Esophagus muscularis mucosa (tissue), 4 donors: Measurements from ENCODE around the gene ATIC. TPM values are rescaled to one million over a fixed set of nuclear protein-coding genes. Genes with fewer than 3 reads are reported as not detected.

Source experiments
- DNase-seq: peaks from one replicate; pipeline ENCODE4 v3.0.0-alpha.2; 2017; ENCODE audit errors: extremely low spot score
- H3K27ac ChIP-seq, 4 donors: fragments of 200-600 bp; sonication (generic); replicated peaks in 1 of 4; 1 replicate in 3 of 4; 2 replicates in 1 of 4; pipeline ENCODE4 v1.5.1; 2016 to 2019; ENCODE audit warnings: mild to moderate bottlenecking in 1 of 4
- H3K27me3 ChIP-seq, 4 donors: fragments of 200-600 bp; sonication (generic); one replicate each; pipeline versions ENCODE4 v1.5.1 to v1.6.0; 2016 to 2019
- H3K36me3 ChIP-seq, 4 donors: fragments of 200-600 bp; sonication (generic); one replicate each; pipeline ENCODE4 v1.5.1; 2016 to 2019
- H3K4me1 ChIP-seq, 4 donors: fragments of 200-600 bp; sonication (generic); one replicate each; pipeline ENCODE4 v1.5.1; 2016 to 2019
- H3K4me3 ChIP-seq, 4 donors: fragments of 200-600 bp; sonication (generic); 1 replicate in 2 of 4; 2 replicates in 2 of 4; pipeline ENCODE4 v1.5.1; 2016 to 2019; ENCODE audit warnings: mild to moderate bottlenecking in 4 of 4, moderate library complexity in 1 of 4
- H3K9me3 ChIP-seq, 4 donors: fragments of 200-600 bp; sonication (generic); 1 replicate in 3 of 4; 2 replicates in 1 of 4; pipeline ENCODE4 v1.5.1; 2016 to 2019
- EP300 ChIP-seq: sonication (generic); formaldehyde crosslinking; IDR thresholded peaks from one replicate; pipeline ENCODE4 v1.6.1; 2017; ENCODE audit warnings: antibody characterized with exemption
- POLR2A ChIP-seq: fragments of 450-650 bp; IDR thresholded peaks from one replicate; pipeline ENCODE4 v1.6.1; 2017; ENCODE audit warnings: antibody characterized with exemption, moderate library complexity, mild to moderate bottlenecking, low read depth
- POLR2AphosphoS5 ChIP-seq, 2 donors: sonication (generic); formaldehyde crosslinking; IDR thresholded peaks; one replicate each; pipeline ENCODE4 v1.6.1; 2017; ENCODE audit warnings: antibody characterized with exemption in 2 of 2
- WGBS: methylation state at CpG from one replicate; pipeline ENCODE4 v1.1.5; 2018; 5-methylcytosine and 5-hydroxymethylcytosine counted together
- intact Hi-C: fragments of 100-400 bp; cut with DNase I; formaldehyde crosslinking; loops from one replicate; pipeline ENCODE4 v1.15.1; 2023
- total RNA-seq, 4 donors: library from RNA; depleted of rRNA; stranded (reverse); fragments of >200 nt; gene quantifications; one replicate each; pipeline versions ENCODE4 v1.1.0 to v1.2.1, GENCODE V29; 2016
- TF ChIP-seq, protein P1 (sequence below), 3 experiments: fragments of 200-600 bp in 2 of 3; fragments of 450-650 bp in 1 of 3; sonication (generic) in 2 of 3; IDR thresholded peaks; one replicate each; pipeline ENCODE4 v1.5.1; 2017 to 2019; ENCODE audit warnings: antibody characterized with exemption in 3 of 3, mild to moderate bottlenecking in 2 of 3, moderate library complexity in 1 of 3

ATIC gene
- total RNA-seq, 4 donors from 2014 or later = 29.1 to 50.8 (median 34.4) TPM

DNA sequence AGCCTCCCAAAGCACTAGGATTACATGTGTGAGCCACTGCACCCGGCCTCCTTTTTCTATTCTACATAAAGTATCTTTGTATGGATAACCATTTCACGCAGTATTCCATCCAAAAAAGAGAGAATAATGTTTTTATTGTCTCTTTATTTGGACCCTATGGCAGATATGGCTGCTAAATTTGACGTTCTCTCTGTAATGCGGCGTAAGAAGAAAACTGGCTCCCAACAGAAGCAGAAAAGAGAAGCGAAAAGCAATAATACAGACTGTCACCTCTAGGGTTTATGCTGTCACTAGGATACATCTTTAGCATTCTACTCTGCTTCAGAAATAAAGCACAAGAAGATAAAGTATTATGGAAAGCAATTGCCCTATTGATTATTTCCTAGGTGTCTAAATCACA lies 68.1 kb downstream of the ATIC start:
- TF ChIP-seq POLR2A (no peak), EP300 (no peak), POLR2AphosphoS5 (IDR thresholded peaks at IDR 0.05) (no peak)
- TF ChIP-seq, protein P1, sequence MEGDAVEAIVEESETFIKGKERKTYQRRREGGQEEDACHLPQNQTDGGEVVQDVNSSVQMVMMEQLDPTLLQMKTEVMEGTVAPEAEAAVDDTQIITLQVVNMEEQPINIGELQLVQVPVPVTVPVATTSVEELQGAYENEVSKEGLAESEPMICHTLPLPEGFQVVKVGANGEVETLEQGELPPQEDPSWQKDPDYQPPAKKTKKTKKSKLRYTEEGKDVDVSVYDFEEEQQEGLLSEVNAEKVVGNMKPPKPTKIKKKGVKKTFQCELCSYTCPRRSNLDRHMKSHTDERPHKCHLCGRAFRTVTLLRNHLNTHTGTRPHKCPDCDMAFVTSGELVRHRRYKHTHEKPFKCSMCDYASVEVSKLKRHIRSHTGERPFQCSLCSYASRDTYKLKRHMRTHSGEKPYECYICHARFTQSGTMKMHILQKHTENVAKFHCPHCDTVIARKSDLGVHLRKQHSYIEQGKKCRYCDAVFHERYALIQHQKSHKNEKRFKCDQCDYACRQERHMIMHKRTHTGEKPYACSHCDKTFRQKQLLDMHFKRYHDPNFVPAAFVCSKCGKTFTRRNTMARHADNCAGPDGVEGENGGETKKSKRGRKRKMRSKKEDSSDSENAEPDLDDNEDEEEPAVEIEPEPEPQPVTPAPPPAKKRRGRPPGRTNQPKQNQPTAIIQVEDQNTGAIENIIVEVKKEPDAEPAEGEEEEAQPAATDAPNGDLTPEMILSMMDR (IDR thresholded peaks at IDR 0.05) = no peak
- 91% methylated on average over 6 of the region's 6 CpGs for WGBS
- H3K36me3 ChIP-seq = peaks cover 88 to 100% (median 95%) of the 10 kb centered on the region in 4 donors

DNA sequence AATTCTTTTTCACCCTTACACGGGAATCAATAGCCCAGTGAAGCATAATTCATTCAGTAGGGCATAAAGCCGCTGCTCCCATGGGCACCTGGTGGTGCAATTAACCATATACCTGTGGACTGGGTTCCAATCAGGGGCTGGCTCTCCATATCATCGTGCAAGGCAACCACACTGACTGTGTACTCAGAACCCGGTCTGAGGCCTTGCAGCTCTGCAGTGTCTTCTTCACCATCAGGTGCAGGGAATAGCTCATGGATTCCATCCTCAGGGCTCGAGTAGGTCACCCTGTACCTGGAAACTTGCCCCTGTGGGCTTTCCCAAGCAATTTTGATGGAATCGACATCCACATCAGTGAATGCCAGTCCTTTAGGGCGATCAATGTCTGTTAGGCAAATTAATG lies 68.8 kb downstream of the ATIC start:
- H3K4me3 ChIP-seq = no peak overlapping the region
- H3K9me3 ChIP-seq = no peaks in the 10 kb centered on the region
- H3K27ac ChIP-seq = no peak overlapping the region
- intact Hi-C loops = no loop called here
- peaks cover 81 to 100% (median 90%) of the 10 kb centered on the region in 4 donors for H3K36me3 ChIP-seq
- no peak for DNase-seq
- H3K4me1 ChIP-seq = peaks cover 0 to 5% (median 0%) of the 10 kb centered on the region in 4 donors
- H3K27me3 ChIP-seq = no peaks in the 10 kb centered on the region
- WGBS = 83% methylated on average over 7 of the region's 7 CpGs
- TF ChIP-seq EP300 = no peak
- TF ChIP-seq, protein P1 (IDR thresholded peaks at IDR 0.05) = no peak
- TF ChIP-seq POLR2A = no peak
- TF ChIP-seq POLR2AphosphoS5 (IDR thresholded peaks at IDR 0.05) = no peak

More for the DNA sequence above, 68.1 kb downstream of the ATIC start:
- Histone ChIP-seq H3K27ac (peak overlapping the region in 1 of 4 donors; percentile 13), H3K4me3 (no peak overlapping the region), H3K4me1 (peaks cover 0 to 5% (median 0%) of the 10 kb centered on the region in 4 donors), H3K27me3 (no peaks in the 10 kb centered on the region), H3K9me3 (no peaks in the 10 kb centered on the region)
- intact Hi-C loops = loop anchor here (5.0 kb wide), 1 partner anchor 42 kb away; no protein-coding TSS in a partner anchor
- DNase-seq = no peak

DNA sequence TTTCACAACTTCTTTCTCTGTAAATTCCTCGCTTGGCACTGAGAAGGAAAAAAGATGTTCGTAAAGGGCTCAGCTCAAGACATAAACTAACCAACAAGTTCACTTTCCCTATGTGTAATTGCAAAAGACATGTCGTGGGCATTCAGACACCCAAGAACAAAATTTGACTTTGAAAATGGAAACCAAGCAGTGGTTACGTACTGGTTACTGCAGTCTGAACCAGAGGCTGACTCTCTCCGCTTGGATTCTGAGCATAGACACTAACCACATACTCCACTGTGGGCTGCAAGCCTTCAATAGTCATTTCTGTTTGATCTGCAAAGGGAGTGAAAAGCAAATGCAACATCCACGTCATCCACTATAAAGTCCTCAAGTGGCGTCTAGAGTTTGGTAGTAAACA lies 70.2 kb downstream of the ATIC start:
- peaks cover 73 to 100% (median 90%) of the 10 kb centered on the region in 4 donors for H3K36me3 ChIP-seq
- intact Hi-C loops = no loop called here
- DNase-seq = no peak
- 79% methylated on average over 7 of the region's 7 CpGs for WGBS
- no peak overlapping the region for H3K27ac ChIP-seq
- H3K9me3 ChIP-seq = no peaks in the 10 kb centered on the region
- TF ChIP-seq EP300 (no peak), POLR2AphosphoS5 (IDR thresholded peaks at IDR 0.05) (no peak), POLR2A (no peak)
- TF ChIP-seq, protein P1 (IDR thresholded peaks at IDR 0.05) = no peak
- no peaks in the 10 kb centered on the region for H3K27me3 ChIP-seq
- H3K4me3 ChIP-seq = no peak overlapping the region
- H3K4me1 ChIP-seq = peaks cover 0 to 5% (median 0%) of the 10 kb centered on the region in 4 donors

DNA sequence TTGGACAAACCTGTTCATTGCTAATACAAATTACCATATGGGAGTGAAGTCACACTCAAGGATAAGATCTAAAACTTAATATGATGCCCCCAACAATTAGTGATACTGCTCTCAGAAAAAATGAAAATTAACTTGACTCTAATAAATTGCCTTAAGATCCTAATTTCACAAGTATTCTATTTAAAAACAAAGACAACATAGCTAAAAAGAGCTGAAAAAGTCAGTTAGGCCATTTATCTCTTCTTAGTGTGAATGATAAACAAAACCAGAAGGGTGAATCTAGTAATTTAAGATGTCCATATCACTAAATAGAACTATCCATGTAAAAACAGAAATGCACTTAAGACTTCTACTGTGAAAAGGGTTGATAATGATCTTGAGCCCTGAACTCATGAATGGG lies 70.6 kb downstream of the ATIC start:
- peaks cover 72 to 100% (median 90%) of the 10 kb centered on the region in 4 donors for H3K36me3 ChIP-seq
- peaks cover 0 to 5% (median 0%) of the 10 kb centered on the region in 4 donors for H3K4me1 ChIP-seq
- no peak overlapping the region for H3K4me3 ChIP-seq
- no peak for DNase-seq
- intact Hi-C loops = no loop called here
- H3K9me3 ChIP-seq = no peaks in the 10 kb centered on the region
- H3K27ac ChIP-seq = no peak overlapping the region
- TF ChIP-seq EP300 (no peak), POLR2A (no peak), POLR2AphosphoS5 (IDR thresholded peaks at IDR 0.05) (no peak)
- TF ChIP-seq, protein P1 (IDR thresholded peaks at IDR 0.05) = no peak
- H3K27me3 ChIP-seq = no peaks in the 10 kb centered on the region
